Body of pancreas (tissue), 4 donors: Measurements from ENCODE around the gene RARB. TPM values are rescaled to one million over a fixed set of nuclear protein-coding genes. Genes with fewer than 3 reads are reported as not detected.

ENCODE experiments used
- ATAC-seq: fragments of 150-250 bp; one replicate; pipeline ENCODE4 v1.9.1; 2016
- DNase-seq, 4 donors: peaks; one replicate each; pipeline ENCODE4 v3.0.0-alpha.2; 2019
- H3K27ac ChIP-seq, 4 donors: fragments of 200-600 bp; sonication (generic); 1 replicate in 3 of 4; 2 replicates in 1 of 4; pipeline versions ENCODE4 v1.5.1 to v1.6.1; 2016 to 2019; ENCODE audit warnings: mild to moderate bottlenecking in 1 of 4, mixed read lengths in 1 of 4, moderate library complexity in 1 of 4
- H3K27me3 ChIP-seq, 2 donors: fragments of 200-600 bp; sonication (generic); one replicate each; pipeline ENCODE4 v1.6.0; 2016; ENCODE audit warnings: mild to moderate bottlenecking in 1 of 2
- H3K36me3 ChIP-seq, 2 donors: fragments of 200-600 bp; sonication (generic); replicated peaks in 1 of 2; 2 replicates each; pipeline ENCODE4 v1.5.1; 2016; ENCODE audit warnings: low read depth in 2 of 2; ENCODE audit not compliant: insufficient read depth in 1 of 2
- H3K4me1 ChIP-seq: fragments of 200-600 bp; sonication (generic); one replicate; pipeline ENCODE4 v1.6.0; 2016
- H3K4me3 ChIP-seq, 2 donors: fragments of 200-600 bp; sonication (generic); 1 replicate in 1 of 2; 2 replicates in 1 of 2; pipeline ENCODE4 v1.5.1; 2016 to 2019
- H3K9me3 ChIP-seq, 3 donors: fragments of 200-600 bp; sonication (generic); 1 replicate in 2 of 3; 2 replicates in 1 of 3; pipeline ENCODE4 v1.5.1; 2016
- CTCF ChIP-seq, 7 experiments: fragments of 450-650 bp in 4 of 7; fragments of 200-600 bp in 3 of 7; sonication (generic) in 3 of 7; IDR thresholded peaks; one replicate each; pipeline ENCODE4 v1.5.1; 2016 to 2019; ENCODE audit warnings: antibody characterized with exemption in 7 of 7
- POLR2A ChIP-seq, 3 donors: fragments of 450-650 bp; IDR thresholded peaks; one replicate each; pipeline ENCODE4 v1.6.1; 2016; ENCODE audit warnings: antibody characterized with exemption in 3 of 3, mild to moderate bottlenecking in 2 of 3
- WGBS, 2 donors: methylation state at CpG; one replicate each; pipeline ENCODE4 v1.1.5; 2017; 5-methylcytosine and 5-hydroxymethylcytosine counted together
- intact Hi-C: fragments of 100-400 bp; cut with DNase I; formaldehyde crosslinking; loops from one replicate; pipeline ENCODE4 v1.15.1; 2023
- total RNA-seq, 2 donors: library from RNA; depleted of rRNA; stranded (reverse); fragments of >200 nt; gene quantifications; one replicate each; pipeline ENCODE4 v1.1.0, GENCODE V29; 2016

Gene RARB
- total RNA-seq, 2 donors from 2014 or later: 1.8 to 3.0 TPM

GRCh38 chr3:25576146-25576545 is 148.1 kb downstream of the RARB start:
- Histone ChIP-seq H3K9me3 (no peaks in the 10 kb centered on the region), H3K36me3 (no peaks in the 10 kb centered on the region), H3K4me3 (no peak overlapping the region), H3K4me1 (no peaks in the 10 kb centered on the region), H3K27me3 (no peaks in the 10 kb centered on the region), H3K27ac (no peak overlapping the region)
- whole genome bisulfite sequencing, 2 donors: 59 to 67% methylated on average over 4 of the region's 4 CpGs
- no peak for TF ChIP-seq CTCF (IDR thresholded peaks at IDR 0.05)
- no peak for TF ChIP-seq POLR2A (IDR thresholded peaks at IDR 0.05)
- intact Hi-C loops: no loop called here
- no peak for ATAC-seq
- DNase-seq: no peak

GRCh38 chr3:25576831-25577454 is 148.9 kb downstream of the RARB start:
- H3K4me3 ChIP-seq: no peak overlapping the region
- TF ChIP-seq CTCF (IDR thresholded peaks at IDR 0.05): no peak
- TF ChIP-seq POLR2A (IDR thresholded peaks at IDR 0.05): no peak
- H3K27ac ChIP-seq: no peak overlapping the region
- no peak for ATAC-seq
- no peaks in the 10 kb centered on the region for H3K36me3 ChIP-seq
- WGBS, 2 donors: 61 to 77% methylated on average over 13 to 15 of the region's 15 CpGs
- no peaks in the 10 kb centered on the region for H3K9me3 ChIP-seq
- intact Hi-C loops: no loop called here
- H3K4me1 ChIP-seq: no peaks in the 10 kb centered on the region
- no peaks in the 10 kb centered on the region for H3K27me3 ChIP-seq
- DNase-seq: no peak

- no peaks in the 10 kb centered on the region for H3K4me1 ChIP-seq
- no peak overlapping the region for H3K4me3 ChIP-seq
- 85 to 91% methylated on average over 10 of the region's 10 CpGs for WGBS, 2 donors
- ATAC-seq (no peak), DNase-seq (no peak)
- intact Hi-C loops: no loop called here
- TF ChIP-seq POLR2A (IDR thresholded peaks at IDR 0.05) (no peak), CTCF (IDR thresholded peaks at IDR 0.05) (no peak)
- H3K9me3 ChIP-seq: no peaks in the 10 kb centered on the region
- no peaks in the 10 kb centered on the region for H3K36me3 ChIP-seq
- H3K27me3 ChIP-seq: no peaks in the 10 kb centered on the region
- H3K27ac ChIP-seq: no peak overlapping the region
Observed at GRCh38 chr3:25578059-25578458, 150.0 kb downstream of the RARB start.

GRCh38 chr3:25580534-25580933 is 152.5 kb downstream of the RARB start:
- 62 to 69% methylated on average over 8 of the region's 8 CpGs for WGBS, 2 donors
- H3K4me1 ChIP-seq: no peaks in the 10 kb centered on the region
- intact Hi-C loops: loop anchor here (10.0 kb wide), 1 partner anchor 806 kb away; no protein-coding TSS in a partner anchor
- H3K36me3 ChIP-seq: no peaks in the 10 kb centered on the region
- ATAC-seq (no peak), DNase-seq (no peak)
- TF ChIP-seq CTCF (IDR thresholded peaks at IDR 0.05) (no peak), POLR2A (IDR thresholded peaks at IDR 0.05) (no peak)
- no peak overlapping the region for H3K4me3 ChIP-seq
- no peak overlapping the region for H3K27ac ChIP-seq
- H3K9me3 ChIP-seq: no peaks in the 10 kb centered on the region
- no peaks in the 10 kb centered on the region for H3K27me3 ChIP-seq

GRCh38 chr3:25581335-25581734 is 153.3 kb downstream of the RARB start:
- 90 to 93% methylated on average over 7 of the region's 7 CpGs for WGBS, 2 donors
- Histone ChIP-seq H3K27me3 (no peaks in the 10 kb centered on the region), H3K4me3 (no peak overlapping the region), H3K36me3 (no peaks in the 10 kb centered on the region), H3K27ac (no peak overlapping the region), H3K9me3 (no peaks in the 10 kb centered on the region), H3K4me1 (no peaks in the 10 kb centered on the region)
- ATAC-seq: no peak
- intact Hi-C loops: loop anchor here (10.0 kb wide), 1 partner anchor 807 kb away; no protein-coding TSS in a partner anchor
- DNase-seq: no peak
- TF ChIP-seq POLR2A (IDR thresholded peaks at IDR 0.05) (no peak), CTCF (IDR thresholded peaks at IDR 0.05) (no peak)
